A673 (cell line): Measurements from ENCODE around the gene RBM11. TPM values are rescaled to one million over a fixed set of nuclear protein-coding genes. Genes with fewer than 3 reads are reported as not detected.
A peak's percentile ranks its signal among the peaks of the same experiment; 100 is the strongest.

Experiments used
- BruUV-seq: library from RNA; stranded (reverse); fragments of 400-500 nt; replicated peaks from 2 replicates; lab custom pipeline; 2021; lab: Mats Ljungman, UMichigan
- CTCF ChIA-PET: fragments of 300-600 bp; sonication (Branson Sonifier 250); formaldehyde crosslinking; loops from one replicate; lab custom pipeline; 2022; ENCODE audit warnings: antibody characterized with exemption; lab: Charles Lee
- POLR2A ChIA-PET: fragments of 300-600 bp; sonication (Branson Sonifier 250); formaldehyde crosslinking; loops from one replicate; lab custom pipeline; 2022; ENCODE audit warnings: antibody characterized with exemption; ENCODE audit not compliant: low non-redundant PET; lab: Charles Lee
- DNase-seq: peaks from one replicate; pipeline ENCODE4 v3.0.0-alpha.2; 2015; ENCODE audit warnings: low spot score
- H3K27ac ChIP-seq: fragments of 200-600 bp; sonication (generic); 2 replicates; pipeline ENCODE4 v1.5.1; 2016; ENCODE audit warnings: mixed run types, low read depth, mild to moderate bottlenecking, mixed read lengths, antibody characterized with exemption, low read length; ENCODE audit not compliant: poor library complexity, severe bottlenecking
- H3K27me3 ChIP-seq: fragments of 200-600 bp; sonication (generic); replicated peaks from 2 replicates; pipeline ENCODE4 v1.6.1; 2017; ENCODE audit warnings: mixed run types, low read depth, mild to moderate bottlenecking, mixed read lengths, antibody characterized with exemption, low read length; ENCODE audit not compliant: insufficient read depth, poor library complexity
- H3K36me3 ChIP-seq: fragments of 200-600 bp; sonication (generic); 2 replicates; pipeline ENCODE4 v1.6.1; 2016; ENCODE audit warnings: mixed run types, mild to moderate bottlenecking, mixed read lengths, antibody characterized with exemption, low read length; ENCODE audit not compliant: insufficient read depth, poor library complexity, severe bottlenecking
- H3K4me1 ChIP-seq: fragments of 200-600 bp; sonication (generic); 2 replicates; pipeline ENCODE4 v1.6.1; 2017; ENCODE audit warnings: mixed run types, mild to moderate bottlenecking, mixed read lengths, antibody characterized with exemption, low read length; ENCODE audit not compliant: insufficient read depth, poor library complexity, severe bottlenecking
- H3K4me3 ChIP-seq: fragments of 200-600 bp; sonication (generic); 2 replicates; pipeline ENCODE4 v1.5.1; 2016; ENCODE audit warnings: low read depth, mixed run types, mild to moderate bottlenecking, mixed read lengths, low read length; ENCODE audit not compliant: poor library complexity, severe bottlenecking
- H3K9me3 ChIP-seq: fragments of 200-600 bp; sonication (generic); 2 replicates; pipeline ENCODE4 v1.6.1; 2016; ENCODE audit warnings: mixed run types, low read depth, mild to moderate bottlenecking, mixed read lengths, antibody characterized with exemption, low read length; ENCODE audit not compliant: poor library complexity, severe bottlenecking
- CTCF ChIP-seq: fragments of 300-800, 200-600 bp; sonication (generic); conservative IDR thresholded peaks from 2 replicates; pipeline ENCODE4 v1.5.1; 2017; ENCODE audit warnings: low read depth, mild to moderate bottlenecking, antibody characterized with exemption, low read length, moderate library complexity, mixed read lengths
- EZH2 ChIP-seq: fragments of 200-600 bp; sonication (generic); IDR thresholded peaks from 2 replicates; pipeline ENCODE4 v1.6.1; 2017; ENCODE audit warnings: borderline replicate concordance, low read depth, mild to moderate bottlenecking, mixed read lengths, antibody characterized with exemption, low read length; ENCODE audit not compliant: poor library complexity, severe bottlenecking
- intact Hi-C: fragments of 100-400 bp; cut with micrococcal nuclease; formaldehyde crosslinking; loops from one replicate; pipeline ENCODE4 v1.10.0; 2022; ENCODE audit not compliant: unreplicated experiment
- total RNA-seq: library from RNA; stranded (reverse); gene quantifications from 2 replicates; pipeline ENCODE4 v1.2.3, GENCODE V29; 2021

The RBM11 gene
- total RNA-seq, 1 experiment from 2014 or later: 319 TPM

GRCh38 chr21:14259747-14260146 lies 43.8 kb downstream of the RBM11 start:
- Histone ChIP-seq H3K27ac (no peak overlapping the region), H3K9me3 (no peaks in the 10 kb centered on the region), H3K27me3 (peaks cover 6% of the 10 kb centered on the region), H3K36me3 (no peaks in the 10 kb centered on the region), H3K4me1 (no peaks in the 10 kb centered on the region), H3K4me3 (no peak overlapping the region)
- peak; percentile 78 for DNase-seq
- POLR2A ChIA-PET: no interaction called here
- BruUV-seq: no TSS peak
- CTCF ChIA-PET: no interaction called here
- no peak for TF ChIP-seq EZH2
- peak; percentile 72 for TF ChIP-seq CTCF
- intact Hi-C loops: loop anchor here (2.0 to 10.0 kb wide), 5 partner anchors 475 to 1335 kb away; no protein-coding TSS in a partner anchor

GRCh38 chr21:14260174-14260764 lies 44.3 kb downstream of the RBM11 start:
- Histone ChIP-seq H3K27ac (no peak overlapping the region), H3K36me3 (no peaks in the 10 kb centered on the region), H3K4me1 (no peaks in the 10 kb centered on the region), H3K9me3 (no peaks in the 10 kb centered on the region), H3K4me3 (no peak overlapping the region), H3K27me3 (peaks cover 6% of the 10 kb centered on the region)
- BruUV-seq: no TSS peak
- POLR2A ChIA-PET: no interaction called here
- no peak for DNase-seq
- intact Hi-C loops: loop anchor here (10.0 kb wide), 1 partner anchor 605 kb away; no protein-coding TSS in a partner anchor
- CTCF ChIA-PET: no interaction called here
- TF ChIP-seq EZH2 (no peak), CTCF (no peak)

- ChIA-PET CTCF (no interaction called here), POLR2A (no interaction called here)
- TF ChIP-seq EZH2: no peak
- TF ChIP-seq CTCF: no peak
- no peak overlapping the region for H3K27ac ChIP-seq
- DNase-seq: no peak
- no peaks in the 10 kb centered on the region for H3K9me3 ChIP-seq
- H3K27me3 ChIP-seq: peaks cover 6% of the 10 kb centered on the region
- no peaks in the 10 kb centered on the region for H3K36me3 ChIP-seq
- H3K4me3 ChIP-seq: no peak overlapping the region
- H3K4me1 ChIP-seq: no peaks in the 10 kb centered on the region
- intact Hi-C loops: loop anchor here (10.0 kb wide), 1 partner anchor 603 kb away; no protein-coding TSS in a partner anchor
- no TSS peak for BruUV-seq
These were observed 46.1 kb downstream of the RBM11 start for GRCh38 chr21:14262039-14262438.
